ENCODE results near the gene GXYLT1.

DNA sequence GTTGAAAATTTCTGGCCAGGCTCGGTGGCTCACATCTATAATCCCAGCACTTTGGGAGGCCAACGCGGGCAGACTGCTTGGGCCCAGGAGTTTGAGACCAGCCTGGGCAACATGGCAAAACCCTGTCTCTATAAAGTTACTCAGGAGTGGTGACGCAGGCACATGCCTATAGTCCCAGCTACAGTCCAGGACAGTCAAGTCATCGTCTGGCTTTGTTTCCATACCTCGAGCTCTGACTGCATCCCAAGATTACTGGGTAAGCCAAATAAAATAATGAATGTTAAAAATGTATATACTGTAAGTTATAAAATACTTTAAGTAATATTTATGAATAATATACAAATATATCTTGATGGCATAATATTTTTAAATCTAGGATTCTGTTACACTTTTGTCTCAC is 23.0 kb upstream of the GXYLT1 start:
- TF ChIP-seq, protein P1, sequence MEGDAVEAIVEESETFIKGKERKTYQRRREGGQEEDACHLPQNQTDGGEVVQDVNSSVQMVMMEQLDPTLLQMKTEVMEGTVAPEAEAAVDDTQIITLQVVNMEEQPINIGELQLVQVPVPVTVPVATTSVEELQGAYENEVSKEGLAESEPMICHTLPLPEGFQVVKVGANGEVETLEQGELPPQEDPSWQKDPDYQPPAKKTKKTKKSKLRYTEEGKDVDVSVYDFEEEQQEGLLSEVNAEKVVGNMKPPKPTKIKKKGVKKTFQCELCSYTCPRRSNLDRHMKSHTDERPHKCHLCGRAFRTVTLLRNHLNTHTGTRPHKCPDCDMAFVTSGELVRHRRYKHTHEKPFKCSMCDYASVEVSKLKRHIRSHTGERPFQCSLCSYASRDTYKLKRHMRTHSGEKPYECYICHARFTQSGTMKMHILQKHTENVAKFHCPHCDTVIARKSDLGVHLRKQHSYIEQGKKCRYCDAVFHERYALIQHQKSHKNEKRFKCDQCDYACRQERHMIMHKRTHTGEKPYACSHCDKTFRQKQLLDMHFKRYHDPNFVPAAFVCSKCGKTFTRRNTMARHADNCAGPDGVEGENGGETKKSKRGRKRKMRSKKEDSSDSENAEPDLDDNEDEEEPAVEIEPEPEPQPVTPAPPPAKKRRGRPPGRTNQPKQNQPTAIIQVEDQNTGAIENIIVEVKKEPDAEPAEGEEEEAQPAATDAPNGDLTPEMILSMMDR (IDR thresholded peaks at IDR 0.05): no peak
- no peak for TF ChIP-seq POLR2A (IDR thresholded peaks at IDR 0.05)
- TF ChIP-seq POLR2AphosphoS5 (IDR thresholded peaks at IDR 0.05; ENCODE audit: insufficient read depth in 1 of 2, low read depth in 1 of 2): no peak

All from vagina (tissue), 2 donors.